ENCODE data around the gene RIN3.
A peak's percentile ranks its signal among the peaks of the same experiment; 100 is the strongest.

Gene RIN3

GRCh38 chr14:92694807-92695206 is 181.2 kb downstream of the RIN3 start:
- DNase-seq: no peak

- DNase-seq: no peak
Observed at GRCh38 chr14:92695562-92695961, 182.0 kb downstream of the RIN3 start.

- no peak for DNase-seq
Observed at GRCh38 chr14:92696366-92696765, 182.8 kb downstream of the RIN3 start.

GRCh38 chr14:92698393-92698792 is 184.8 kb downstream of the RIN3 start:
- DNase-seq: no peak

GRCh38 chr14:92701826-92702225 is 188.2 kb downstream of the RIN3 start:
- no peak for DNase-seq

GRCh38 chr14:92702441-92702918 is 188.9 kb downstream of the RIN3 start:
- no peak for DNase-seq

GRCh38 chr14:92703516-92703915 is 189.9 kb downstream of the RIN3 start:
- DNase-seq: no peak

GRCh38 chr14:92704036-92704804 is 190.6 kb downstream of the RIN3 start:
- DNase-seq: no peak

GRCh38 chr14:92704821-92705220 is 191.2 kb downstream of the RIN3 start:
- DNase-seq: no peak

GRCh38 chr14:92706386-92706785 is 192.8 kb downstream of the RIN3 start:
- DNase-seq: no peak

- no peak for DNase-seq
Observed at GRCh38 chr14:92709340-92710000, 195.9 kb downstream of the RIN3 start.

GRCh38 chr14:92710001-92710341 is 196.4 kb downstream of the RIN3 start:
- DNase-seq: no peak

- no peak for DNase-seq
Observed at GRCh38 chr14:92711976-92712653, 198.5 kb downstream of the RIN3 start.

GRCh38 chr14:92712654-92713051 is 199.1 kb downstream of the RIN3 start:
- DNase-seq: no peak

GRCh38 chr14:92714739-92715307 is 201.2 kb downstream of the RIN3 start:
- DNase-seq: peak; percentile 86

GRCh38 chr14:92716131-92716530 is 202.6 kb downstream of the RIN3 start:
- DNase-seq: no peak

GRCh38 chr14:92717571-92718042 is 204.0 kb downstream of the RIN3 start:
- DNase-seq: peak; percentile 58

GRCh38 chr14:92718664-92719063 is 205.1 kb downstream of the RIN3 start:
- DNase-seq: no peak

GRCh38 chr14:92719421-92719820 is 205.8 kb downstream of the RIN3 start:
- no peak for DNase-seq

GRCh38 chr14:92719890-92720323 is 206.3 kb downstream of the RIN3 start:
- DNase-seq: no peak

- DNase-seq: no peak
Observed at GRCh38 chr14:92724516-92725340, 211.1 kb downstream of the RIN3 start.

- DNase-seq: peak; percentile 75
Observed at GRCh38 chr14:92726135-92726932, 212.8 kb downstream of the RIN3 start.
